Suppressor macrophage treated with lipopolysaccharide for 4 hours (primary cell): Measurements from ENCODE around the gene TMEM123.

ENCODE experiments used
- DNase-seq: peaks from one replicate; pipeline ENCODE4 v3.0.0-alpha.2; 2020

TMEM123 gene

DNA sequence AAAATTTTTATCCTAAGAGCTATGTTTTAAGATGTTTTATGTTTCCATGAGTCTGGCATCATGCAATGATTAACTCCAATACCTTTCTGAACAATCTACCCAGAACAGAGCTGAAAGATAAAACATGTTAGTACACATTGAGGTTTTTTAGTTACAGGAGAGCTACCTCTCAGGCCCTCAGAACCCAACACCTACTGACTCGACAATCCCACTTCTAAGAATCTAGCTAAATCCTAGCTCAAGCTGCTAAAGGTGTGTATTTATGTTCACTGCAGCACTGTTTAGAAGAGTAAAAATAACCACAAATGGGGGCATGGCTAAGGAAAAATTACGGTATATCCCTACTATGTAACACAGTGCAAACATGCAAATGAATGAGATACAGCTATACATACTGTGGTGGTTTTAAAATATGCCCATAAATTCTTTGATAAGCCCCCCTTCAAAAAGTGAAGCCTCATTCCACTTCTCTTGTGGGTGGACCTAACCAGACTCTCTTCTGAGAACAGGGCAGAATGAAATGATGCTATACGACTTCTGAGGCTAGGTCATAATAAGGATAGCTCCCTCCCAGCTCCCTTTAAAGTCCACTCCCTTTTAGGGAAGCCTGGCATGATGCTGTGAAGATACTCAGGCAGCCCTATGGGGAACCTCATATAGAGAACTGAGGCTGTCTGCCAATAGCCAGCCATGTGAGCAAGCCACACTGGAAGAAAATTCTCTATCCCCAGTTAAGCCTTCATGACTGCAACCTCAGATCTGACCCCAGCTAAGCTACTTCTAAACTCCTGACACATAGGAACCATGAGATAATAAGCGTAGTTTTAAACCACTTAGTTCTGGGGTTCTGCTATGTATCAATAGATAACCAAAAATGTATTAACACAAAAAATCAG lies 29.5 kb downstream of the TMEM123 start:
- no peak for DNase-seq

DNA sequence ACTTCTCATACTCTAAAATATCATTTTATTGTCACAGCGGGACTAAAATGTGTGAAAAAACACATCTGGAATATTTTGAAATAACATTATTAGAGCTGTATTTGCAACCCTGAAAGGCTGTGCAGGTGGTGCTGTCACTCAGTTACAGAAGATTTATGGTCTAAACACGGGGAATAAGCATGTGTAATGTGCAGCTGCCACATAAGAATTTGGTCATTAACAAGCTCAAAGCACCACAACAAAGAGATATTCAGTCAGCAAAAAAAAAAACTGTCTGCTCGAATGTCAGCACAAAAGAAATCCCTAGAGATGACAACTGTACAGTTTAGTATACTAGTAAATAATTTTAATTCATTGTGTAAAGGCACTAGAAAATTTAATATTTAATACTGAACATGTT lies 31.3 kb downstream of the TMEM123 start:
- no peak for DNase-seq

DNA sequence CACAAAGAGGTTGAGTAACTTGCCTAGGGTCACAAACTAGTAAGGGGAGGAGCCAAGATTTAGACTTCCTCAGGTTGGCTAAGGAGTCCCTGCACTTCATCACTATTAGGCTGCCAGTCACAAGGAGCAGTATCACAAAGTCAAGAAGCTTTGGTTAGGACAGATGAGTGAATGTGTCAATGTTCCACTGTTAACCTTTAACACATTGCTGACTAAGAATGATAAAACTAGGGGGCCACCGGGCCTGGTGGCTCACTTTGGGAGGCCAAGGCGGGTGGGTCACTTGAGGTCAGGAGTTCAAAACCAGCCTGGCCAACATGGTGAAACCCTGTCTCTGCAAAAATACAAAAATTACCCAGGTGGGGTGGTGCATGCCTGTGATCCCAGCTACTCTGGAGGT lies 32.0 kb downstream of the TMEM123 start:
- DNase-seq, result peak; percentile 27

DNA sequence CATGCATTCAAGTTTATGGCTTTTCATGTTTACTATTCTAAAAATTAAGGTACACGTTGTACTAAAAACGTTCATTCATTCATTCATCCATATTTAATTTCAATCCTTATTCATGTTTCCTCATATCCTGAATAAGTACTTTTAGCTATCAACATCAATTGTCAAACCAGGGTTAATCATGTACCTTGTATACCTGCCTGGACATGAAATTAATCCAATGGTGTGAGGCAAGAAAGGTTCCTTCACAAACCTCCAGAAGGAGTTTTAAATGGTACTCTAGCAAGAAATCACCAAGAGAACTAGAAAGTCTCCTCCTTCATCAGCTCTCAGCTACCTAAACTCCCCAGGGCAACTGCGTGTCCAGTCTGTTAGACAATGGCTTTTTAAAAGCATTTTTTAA lies 33.4 kb downstream of the TMEM123 start:
- DNase-seq, result no peak

DNA sequence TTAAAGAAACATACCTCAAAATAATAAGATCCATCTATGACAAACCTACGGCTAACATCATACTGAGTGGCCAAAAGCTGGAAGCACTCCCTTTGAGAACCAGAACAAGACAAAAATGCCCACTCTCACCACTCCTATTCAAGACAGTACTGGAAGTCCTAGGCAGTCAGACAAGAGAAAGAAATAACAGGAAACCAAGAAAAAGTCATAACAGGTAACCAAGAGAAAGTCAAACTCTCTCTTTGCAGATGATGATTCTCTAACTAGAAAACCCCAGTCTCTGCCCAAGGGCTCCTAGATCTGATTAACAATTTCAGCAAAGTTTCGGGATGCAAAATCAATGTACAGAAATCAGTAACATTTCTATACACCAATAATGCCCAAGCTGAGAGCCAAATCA lies 35.6 kb downstream of the TMEM123 start:
- no peak for DNase-seq

DNA sequence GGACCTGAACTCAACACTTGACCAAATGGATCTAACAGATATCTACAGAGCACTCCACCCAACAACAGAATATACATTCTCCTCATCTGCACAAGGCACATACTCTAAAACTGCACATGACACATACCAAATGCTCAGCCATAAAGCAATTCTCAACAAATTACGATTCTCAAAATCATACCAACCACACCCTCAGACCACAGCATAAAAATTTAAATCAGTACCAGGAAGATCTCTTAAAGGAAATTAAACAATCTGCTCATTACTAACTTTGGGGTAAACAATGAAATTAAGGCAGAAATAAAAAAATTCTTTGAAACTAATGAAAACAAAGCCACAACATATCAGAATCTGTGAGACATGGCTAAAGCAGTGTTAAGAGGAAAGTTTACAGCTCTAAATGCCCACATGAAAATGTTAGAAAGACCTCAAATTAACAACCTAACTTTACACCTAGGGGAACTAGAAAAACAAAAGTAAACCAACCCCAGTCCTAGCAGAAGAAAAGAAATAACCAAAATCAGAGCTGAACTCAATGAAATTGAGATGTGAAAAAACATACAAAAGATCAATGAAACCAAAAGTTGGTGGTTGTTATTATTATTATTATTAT lies 37.2 kb downstream of the TMEM123 start:
- DNase-seq, result no peak

DNA sequence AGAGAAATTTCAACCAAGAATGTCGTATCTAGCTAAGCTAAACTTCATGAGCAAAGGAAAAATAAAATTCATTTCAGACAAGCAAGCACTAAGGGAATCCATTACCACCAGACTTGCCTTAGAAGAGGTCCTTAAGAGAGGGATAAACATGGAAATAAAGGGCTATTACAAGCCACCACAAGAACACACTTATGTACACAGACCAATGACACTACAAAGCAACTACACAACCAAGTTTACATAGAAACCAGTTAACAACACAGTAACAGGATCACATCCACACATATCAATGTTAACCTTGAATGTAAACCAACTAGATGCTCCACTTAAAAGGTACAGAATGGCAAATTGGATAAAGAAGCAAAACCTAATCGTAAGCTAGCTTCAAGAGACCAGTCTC lies 38.0 kb downstream of the TMEM123 start:
- no peak for DNase-seq

DNA sequence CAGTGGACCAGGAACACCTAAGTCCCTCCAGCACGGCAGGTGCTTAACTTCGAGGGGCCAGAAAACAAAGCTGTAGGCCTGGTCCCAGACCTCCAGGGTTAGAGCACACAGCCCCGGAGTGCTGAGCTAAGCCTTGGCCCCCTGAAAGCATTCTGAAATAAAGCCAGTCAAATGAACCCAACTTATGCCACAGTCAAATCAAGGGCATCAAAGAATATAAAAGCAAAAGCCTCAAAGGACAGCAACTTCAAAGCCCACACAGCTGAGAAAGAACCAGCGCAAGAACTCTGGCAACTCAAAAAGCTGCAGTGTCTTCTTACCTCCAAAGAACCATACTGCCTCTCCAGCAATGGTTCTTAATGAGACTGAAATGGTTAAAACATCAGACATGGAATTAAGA lies 39.1 kb downstream of the TMEM123 start:
- no peak for DNase-seq

DNA sequence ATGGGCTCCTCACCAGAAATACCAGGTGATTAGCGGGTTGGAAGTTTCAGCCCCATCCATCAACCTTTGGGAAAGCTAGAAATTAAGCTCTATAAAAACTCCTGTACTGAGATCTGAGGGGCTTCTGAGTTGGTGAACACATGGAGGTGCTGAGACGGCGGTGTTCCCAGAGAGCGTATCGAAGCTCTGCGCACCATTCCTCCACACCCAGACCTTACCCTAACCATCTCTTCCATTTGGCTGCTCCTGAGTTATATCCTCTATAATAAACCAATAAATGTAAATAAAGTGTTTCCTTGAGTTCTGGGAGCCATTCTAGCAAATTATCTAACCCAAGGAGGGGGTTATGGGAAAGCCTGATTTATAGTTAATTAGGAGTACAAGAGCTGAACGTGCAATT lies 41.4 kb downstream of the TMEM123 start:
- DNase-seq, result no peak

DNA sequence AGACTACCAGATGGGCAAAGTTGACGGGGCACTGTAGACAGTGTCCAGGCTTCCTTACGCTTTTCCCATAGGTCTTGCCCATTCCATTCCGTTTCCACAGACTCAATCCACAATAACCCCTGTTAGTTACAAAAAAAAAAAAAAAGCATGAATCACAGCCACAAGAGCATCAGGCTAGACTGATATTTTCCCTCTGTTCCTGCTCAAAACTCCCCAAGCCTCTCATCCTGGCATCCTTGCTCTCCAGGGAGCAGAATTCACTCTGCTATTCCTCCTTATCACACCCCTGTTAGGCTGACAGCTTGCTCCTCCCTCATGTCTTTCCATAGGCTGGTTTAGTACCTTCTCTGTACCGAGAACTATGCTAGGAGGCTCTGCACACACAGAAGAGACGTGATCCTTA lies 42.2 kb downstream of the TMEM123 start:
- DNase-seq, result no peak

DNA sequence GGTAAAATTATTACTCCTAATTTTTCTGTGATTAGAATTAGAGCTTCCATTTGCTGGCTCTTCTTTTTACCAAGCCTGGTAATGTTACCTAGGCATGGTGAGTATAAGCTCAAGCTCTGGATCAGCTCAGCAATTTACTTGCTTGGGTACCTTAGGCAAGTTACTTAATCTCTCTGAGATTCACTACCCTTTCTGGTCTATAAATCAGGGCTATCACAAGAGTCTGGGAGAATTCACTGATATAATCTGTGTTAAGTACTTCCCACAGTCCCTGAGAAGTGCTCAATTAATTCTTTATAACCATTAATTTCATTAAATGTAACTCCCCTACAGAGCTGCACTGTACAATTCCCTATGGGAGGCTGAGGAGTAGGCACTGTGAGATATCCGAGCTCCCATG lies 44.2 kb downstream of the TMEM123 start:
- no peak for DNase-seq

DNA sequence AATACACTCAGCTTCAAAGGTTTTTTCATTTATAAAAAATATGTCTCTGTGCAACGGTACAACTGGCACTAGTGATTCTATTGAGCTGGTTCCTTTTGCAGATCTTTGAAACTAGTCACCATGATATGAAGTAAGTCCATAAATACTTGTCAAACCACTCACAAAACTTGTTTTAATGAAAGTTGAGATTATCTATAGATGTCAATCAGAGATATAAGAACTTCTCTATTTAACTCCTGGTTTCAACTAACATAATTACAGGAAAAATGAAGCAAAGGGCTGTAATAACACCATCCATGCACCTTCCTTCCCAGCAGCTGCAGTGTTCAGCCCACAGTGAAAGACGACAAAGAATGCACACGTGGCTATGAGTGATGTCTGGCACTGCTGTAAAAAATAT lies 44.7 kb downstream of the TMEM123 start:
- DNase-seq, result no peak

DNA sequence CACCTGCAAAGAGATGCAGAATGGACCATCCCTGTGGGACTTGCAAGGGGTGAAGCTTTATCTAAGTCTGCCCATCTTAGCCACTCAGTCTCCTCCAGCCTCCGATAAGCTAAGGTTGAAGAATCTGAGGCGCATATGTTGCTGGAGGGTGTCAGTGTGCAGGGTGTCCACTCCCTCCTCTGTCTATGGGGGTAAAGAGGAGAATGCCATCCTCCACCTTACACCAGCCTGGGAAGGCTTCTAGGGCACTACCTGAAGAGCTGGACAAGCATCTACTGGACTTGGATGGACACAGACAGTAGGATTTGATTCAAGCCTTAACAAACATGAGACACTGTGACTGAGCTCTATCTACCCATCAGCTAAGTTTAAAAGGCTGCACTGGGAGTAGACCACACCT lies 46.5 kb downstream of the TMEM123 start:
- no peak for DNase-seq

DNA sequence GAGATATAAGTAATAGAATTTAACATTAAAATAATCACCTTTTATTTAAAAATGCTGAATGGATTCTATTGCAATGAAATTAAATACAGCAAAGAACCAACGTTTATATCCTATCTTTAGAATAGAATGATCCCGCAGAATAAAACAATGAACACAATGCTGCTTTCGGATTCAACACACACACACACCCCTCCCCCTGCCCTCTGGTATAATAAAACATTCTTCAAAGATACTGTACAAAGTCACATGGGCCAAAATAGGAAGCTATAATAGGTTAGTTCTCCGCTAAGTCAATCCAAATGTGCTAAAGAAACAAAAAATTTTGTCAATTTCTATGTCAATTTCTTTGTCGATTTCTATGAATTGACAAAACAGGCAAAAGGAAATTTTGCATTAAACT lies 47.1 kb downstream of the TMEM123 start:
- no peak for DNase-seq

DNA sequence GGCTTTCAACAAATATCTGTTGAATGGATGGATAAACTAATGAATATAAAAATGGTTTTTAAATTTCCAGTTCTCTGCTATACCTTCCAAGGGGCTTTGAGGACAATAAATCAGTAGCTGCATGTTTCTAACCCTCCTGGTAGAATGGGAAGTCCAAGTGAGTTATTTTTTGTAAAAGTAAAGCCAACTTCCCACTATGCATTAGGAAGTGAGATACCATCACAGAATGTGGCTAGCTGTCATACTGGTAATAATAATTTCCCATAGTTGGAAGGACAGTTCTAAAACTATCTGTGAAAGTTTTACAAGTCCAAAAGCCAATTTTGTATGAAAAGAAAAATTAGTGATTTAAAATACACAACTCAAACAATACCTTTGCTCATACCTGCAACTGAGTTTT lies 50.0 kb downstream of the TMEM123 start:
- DNase-seq, result no peak

DNA sequence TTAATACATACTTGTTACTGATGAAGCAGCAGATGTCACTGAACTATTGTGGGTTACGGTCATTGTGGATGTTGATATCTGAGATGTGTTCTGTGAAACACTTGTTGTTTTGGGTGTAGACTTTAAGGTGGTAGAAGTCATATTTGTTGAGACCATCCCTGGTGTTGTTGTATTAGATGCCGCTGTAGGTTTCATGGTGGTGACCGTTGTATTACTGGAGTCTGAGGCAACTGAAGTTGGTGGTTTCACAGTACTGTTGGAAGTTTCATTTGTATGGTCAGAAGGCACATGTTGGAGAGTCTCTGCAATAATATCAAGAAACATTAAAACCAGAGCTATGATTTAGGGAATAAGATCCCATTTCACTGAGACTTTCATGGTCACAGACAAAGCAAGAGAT lies 50.7 kb downstream of the TMEM123 start:
- DNase-seq, result no peak

DNA sequence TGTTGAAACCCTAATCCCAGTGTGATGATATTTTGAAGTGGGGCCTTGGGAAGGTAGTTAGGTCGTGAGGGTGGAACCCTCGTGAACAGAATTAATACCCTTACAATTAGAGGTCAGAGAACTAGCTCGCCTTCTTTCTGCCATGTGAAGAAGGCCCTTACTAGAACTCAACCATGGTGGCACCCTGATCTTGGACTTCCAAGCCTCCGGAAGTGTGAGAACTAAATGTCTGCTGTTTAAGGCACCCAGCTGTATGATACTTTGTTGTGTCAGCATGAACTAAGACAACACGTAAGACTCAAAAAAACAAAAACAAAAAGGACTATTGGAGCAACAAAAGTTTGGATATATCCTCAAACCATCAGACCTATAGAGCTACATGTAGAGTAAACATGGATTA lies 52.0 kb downstream of the TMEM123 start:
- DNase-seq, result no peak

DNA sequence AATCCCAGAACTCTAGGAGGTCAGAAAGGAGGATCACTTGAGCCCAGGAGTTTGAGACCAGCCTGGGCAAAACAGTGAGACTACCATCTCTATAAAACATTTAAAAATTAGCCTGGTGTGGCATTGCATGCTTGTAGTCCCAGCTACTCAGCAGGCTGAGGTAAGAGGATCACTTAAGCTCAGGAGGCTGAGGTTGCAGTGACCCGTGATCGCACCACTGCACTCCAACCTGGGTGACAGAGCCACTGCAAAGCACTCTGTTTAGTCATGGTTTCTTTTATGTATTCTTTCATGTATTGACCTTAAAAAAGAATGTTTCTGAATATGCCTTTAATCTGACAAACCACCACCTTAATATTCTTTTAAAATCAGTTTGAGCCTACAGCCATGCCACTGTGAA lies 53.4 kb downstream of the TMEM123 start:
- no peak for DNase-seq

DNA sequence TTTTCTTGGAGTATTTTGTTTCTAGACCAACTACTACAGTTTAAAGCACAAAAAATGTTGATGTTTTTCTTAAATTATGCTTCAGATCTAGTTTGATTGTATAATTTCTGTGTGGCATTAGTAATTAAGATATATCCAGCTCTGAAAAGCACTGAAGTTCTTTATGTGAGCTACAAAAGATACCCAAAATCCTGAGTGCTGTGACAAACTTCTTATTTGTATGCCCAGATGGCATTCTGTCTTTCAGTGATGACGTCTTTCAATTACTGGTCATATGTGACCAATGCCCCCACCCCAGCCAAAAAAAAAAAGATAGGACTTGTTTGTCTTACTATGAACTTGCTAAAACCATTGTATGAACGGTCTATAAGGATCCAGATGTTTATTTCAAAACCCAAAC lies 54.3 kb downstream of the TMEM123 start:
- no peak for DNase-seq

DNA sequence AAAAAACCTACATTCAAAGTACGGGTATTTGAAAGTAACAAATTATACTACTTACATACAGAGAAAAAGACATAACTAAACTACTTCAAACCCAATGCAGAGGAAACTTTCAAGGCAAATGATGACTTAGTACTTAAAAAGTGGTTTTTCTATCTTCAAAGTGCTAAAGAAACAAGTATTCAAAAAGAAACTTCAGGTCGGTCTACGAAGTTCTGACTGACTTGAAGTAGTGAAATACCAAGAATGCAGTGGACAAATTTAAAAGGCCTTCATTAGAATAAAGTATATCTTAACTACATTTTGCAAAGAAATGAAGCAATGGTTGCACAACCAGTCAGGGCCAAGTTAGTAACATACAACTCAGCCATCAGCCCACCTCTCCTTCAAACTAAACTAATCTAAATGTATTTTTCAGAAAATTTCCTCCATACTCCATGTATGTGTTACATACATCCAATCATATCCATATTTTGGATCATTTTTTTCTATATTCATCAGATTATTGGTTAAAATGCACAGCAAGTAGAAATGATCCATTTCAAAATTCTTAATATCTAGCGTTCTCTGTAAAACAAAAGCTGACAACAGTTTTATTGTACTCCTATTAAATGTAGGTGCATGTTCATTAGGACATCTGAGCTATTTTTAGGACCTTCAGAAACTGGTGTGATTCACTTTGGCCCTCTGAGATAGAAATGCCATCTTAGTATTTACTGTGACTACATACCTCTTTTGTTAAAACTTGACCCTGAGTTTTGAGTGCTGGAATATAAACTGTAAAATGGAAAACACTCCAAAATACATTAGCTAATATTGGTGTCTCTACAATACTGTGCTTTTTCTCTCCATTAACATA lies 55.6 kb downstream of the TMEM123 start:
- DNase-seq, result no peak

DNA sequence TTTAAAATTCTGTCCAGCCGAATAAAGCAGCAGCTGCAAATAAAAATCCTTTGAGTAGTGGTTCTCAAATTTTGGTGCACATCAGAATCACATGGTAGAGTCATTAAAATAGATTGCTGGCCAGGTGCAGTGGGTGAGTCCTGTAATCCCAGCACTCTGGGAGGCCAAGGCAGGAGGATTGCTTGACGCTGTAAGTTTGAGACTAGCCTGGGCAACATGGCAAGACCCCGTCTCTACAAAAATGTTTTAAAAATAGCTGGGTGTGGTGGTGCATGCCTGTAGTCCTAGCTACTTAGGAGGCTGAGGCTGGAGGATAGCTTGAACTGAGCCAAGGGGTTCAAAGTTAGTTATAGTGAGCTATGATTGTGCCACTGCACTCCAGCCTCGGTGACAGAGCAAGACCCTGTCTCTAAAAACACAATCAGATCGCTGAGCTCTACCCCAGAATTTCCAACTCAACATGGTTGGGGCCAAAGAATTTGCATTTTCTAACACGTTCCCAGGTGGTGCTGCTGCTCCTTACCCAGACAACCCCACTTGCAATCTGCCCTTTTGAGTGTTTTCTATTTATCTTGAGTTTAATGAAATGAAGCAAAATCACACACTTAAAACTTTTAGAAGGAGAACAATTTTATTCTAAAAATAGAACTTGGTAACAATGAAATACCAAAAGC lies 56.7 kb downstream of the TMEM123 start:
- no peak for DNase-seq

DNA sequence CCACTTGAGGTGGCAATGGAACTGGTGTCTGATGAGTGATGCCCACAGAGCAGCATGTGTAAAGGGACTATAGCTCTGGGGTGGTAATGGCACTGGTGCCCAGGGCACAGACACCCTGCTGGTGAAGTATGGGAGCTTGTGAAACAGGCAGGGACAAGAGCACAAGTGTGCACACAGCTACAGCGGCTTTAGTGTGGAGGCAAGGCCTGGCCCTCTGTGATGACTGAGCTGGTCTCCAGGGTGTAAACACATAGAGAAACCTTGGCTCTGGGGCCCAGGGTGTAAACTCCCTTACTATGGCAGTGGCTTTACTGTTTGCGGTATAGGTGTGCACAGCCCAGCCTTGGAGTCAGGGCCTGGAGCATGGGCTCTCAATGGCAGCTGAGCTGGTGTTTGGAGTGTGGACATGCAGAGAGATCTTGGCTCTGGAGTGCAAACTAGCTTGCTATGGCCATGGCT lies 59.3 kb downstream of the TMEM123 start:
- no peak for DNase-seq
